Measurements from ENCODE around the gene RASSF1. TPM values are rescaled to one million over a fixed set of nuclear protein-coding genes. Genes with fewer than 3 reads are reported as not detected.
A peak's percentile ranks its signal among the peaks of the same experiment; 100 is the strongest.

Gene RASSF1
- total and polyA plus RNA-seq, 2 of the 8 experiments (the other 6 are each of a cell fraction or from before 2014, with no cell fraction given) = 10.3 to 15.7 TPM

- Histone ChIP-seq H2BK120ac (replicated peaks; ENCODE audit: low read depth, low read length) (no peak overlapping the region), H4K91ac (replicated peaks; ENCODE audit: insufficient read length, low read length) (no peak overlapping the region), H2BK12ac (ENCODE audit: low read depth, low read length) (no peak overlapping the region), H3K4me3 (ENCODE audit: extremely low read depth in 1 of 4, insufficient read depth in 2 of 4, low read depth in 3 of 4, low read length in 4 of 4) (no peak overlapping the region), H4K20me1 (replicated peaks in 1 of 2; ENCODE audit: control insufficient read depth in 1 of 2, insufficient read depth in 2 of 2, low read length in 2 of 2) (peaks cover 0 to 2% of the 10 kb centered on the region in 2 experiments), H2BK5ac (ENCODE audit: low read depth, low read length) (no peak overlapping the region), H2BK20ac (ENCODE audit: low read length) (no peak overlapping the region), H2BK15ac (ENCODE audit: low read length) (no peak overlapping the region), H2AK5ac (ENCODE audit: low read depth, low read length) (no peak overlapping the region), H3K23me2 (ENCODE audit: low read depth, low read length) (peaks cover 8% of the 10 kb centered on the region; the same call in 1 of the 2 replicates), H3K14ac (ENCODE audit: insufficient read length) (no peak overlapping the region), H3K27me3 (replicated peaks in 1 of 4; ENCODE audit: control insufficient read depth in 3 of 4, extremely low read depth in 1 of 4, insufficient read depth in 3 of 4, low read length in 3 of 4) (no peaks in the 10 kb centered on the region; a peak in 1 of 7 replicates), H3K4me1 (replicated peaks in 1 of 4; ENCODE audit: control insufficient read depth in 3 of 4, insufficient read depth in 4 of 4, low read length in 3 of 4) (peaks cover 0 to 20% (median 8%) of the 10 kb centered on the region in 4 experiments; a peak in 5 of 7 replicates), H3K9me3 (ENCODE audit: insufficient read depth in 2 of 2, low read depth in 1 of 2, low read length in 1 of 2) (no peaks in the 10 kb centered on the region), H2AFZ (ENCODE audit: low read length) (no peak overlapping the region), H3K79me2 (ENCODE audit: control insufficient read depth in 1 of 2, insufficient read depth in 2 of 2, low read length in 2 of 2) (no peaks in the 10 kb centered on the region), H3K27ac (ENCODE audit: low read depth, low read length) (no peak overlapping the region), H3K9ac (replicated peaks in 1 of 4; ENCODE audit: extremely low read depth in 1 of 4, low read depth in 3 of 4, low read length in 3 of 4) (no peak overlapping the region), H3K4me2 (ENCODE audit: insufficient read depth in 1 of 2, low read depth in 2 of 2, low read length in 2 of 2) (no peak overlapping the region), H3K4ac (replicated peaks; ENCODE audit: insufficient read length, low read depth, low read length) (no peak overlapping the region), H3K18ac (ENCODE audit: extremely low read depth, low read length) (no peak overlapping the region), H4K5ac (ENCODE audit: insufficient read length, low read depth, low read length) (no peak overlapping the region), H4K8ac (ENCODE audit: extremely low read depth, insufficient read depth, low read length) (peak overlapping the region; percentile 82), H3K56ac (replicated peaks; ENCODE audit: insufficient read length, low read depth, low read length) (no peak overlapping the region), H3K36me3 (ENCODE audit: control insufficient read depth in 2 of 4, insufficient read depth in 4 of 4, low read length in 3 of 4) (no peaks in the 10 kb centered on the region), H3K23ac (ENCODE audit: insufficient read length) (no peak overlapping the region), H3K79me1 (ENCODE audit: low read depth, low read length) (no peaks in the 10 kb centered on the region)
- FAIRE-seq (no peak), DNase-seq (ENCODE audit: low read depth in 1 of 2, low spot score in 2 of 2) (no peak)
- CTCF ChIA-PET (ENCODE audit: partially characterized antibody) = interaction anchor here (0.7 to 3.0 kb wide), 8 partner anchors 9 to 39 kb away, joined by 3 to 16 read pairs (median 3); partner anchors contain the start of gene LSMEM2
- 88% methylated on average over 2 of the region's 2 CpGs; no CpG with 5 or more reads in 1 of the 2 experiments for WGBS, 2 experiments (ENCODE audit: extremely low coverage in 1 of 2, insufficient coverage in 1 of 2, insufficient read length in 1 of 2, insufficient replicate concordance in 2 of 2, low coverage in 1 of 2, low lambda C conversion rate in 2 of 2, missing lambda C conversion rate in 1 of 2)
- POLR2A ChIA-PET (ENCODE audit: partially characterized antibody) = interaction anchor here (1.1 to 11.3 kb wide), 4 partner anchors 18 to 74 kb away, joined by 3 to 149 read pairs (median 3); partner anchors contain the start of genes HYAL2, LSMEM2 and TUSC2
- TF ChIP-seq RFX5 (IDR thresholded peaks at IDR 0.05; ENCODE audit: borderline replicate concordance, low read depth, low read length) = no peak
- TF ChIP-seq SRF (IDR thresholded peaks at IDR 0.05; ENCODE audit: low read depth, low read length) = no peak
- no peak for TF ChIP-seq SUZ12 (IDR thresholded peaks at IDR 0.05; ENCODE audit: low read length)
- no peak for TF ChIP-seq USF2 (IDR thresholded peaks at IDR 0.05; ENCODE audit: low read length)
- no peak for TF ChIP-seq SAP30 (IDR thresholded peaks at IDR 0.05; ENCODE audit: insufficient read depth, insufficient replicate concordance, low read length)
- no peak for TF ChIP-seq HDAC6 (IDR thresholded peaks at IDR 0.05; ENCODE audit: low read depth, low read length)
- TF ChIP-seq SIX5 (IDR thresholded peaks at IDR 0.05; ENCODE audit: low read depth, low read length) = no peak
- no peak for TF ChIP-seq SP1 (IDR thresholded peaks at IDR 0.05; ENCODE audit: low read depth, low read length)
Observed at GRCh38 chr3:50297384-50297775, 43.3 kb downstream of the RASSF1 start.

Data from H1 (cell line).